ENCODE results near the gene PRKN.

GRCh38 chr6:162260027-162260426 lies 467.5 kb downstream of the PRKN start:
- TF ChIP-seq, protein P1, sequence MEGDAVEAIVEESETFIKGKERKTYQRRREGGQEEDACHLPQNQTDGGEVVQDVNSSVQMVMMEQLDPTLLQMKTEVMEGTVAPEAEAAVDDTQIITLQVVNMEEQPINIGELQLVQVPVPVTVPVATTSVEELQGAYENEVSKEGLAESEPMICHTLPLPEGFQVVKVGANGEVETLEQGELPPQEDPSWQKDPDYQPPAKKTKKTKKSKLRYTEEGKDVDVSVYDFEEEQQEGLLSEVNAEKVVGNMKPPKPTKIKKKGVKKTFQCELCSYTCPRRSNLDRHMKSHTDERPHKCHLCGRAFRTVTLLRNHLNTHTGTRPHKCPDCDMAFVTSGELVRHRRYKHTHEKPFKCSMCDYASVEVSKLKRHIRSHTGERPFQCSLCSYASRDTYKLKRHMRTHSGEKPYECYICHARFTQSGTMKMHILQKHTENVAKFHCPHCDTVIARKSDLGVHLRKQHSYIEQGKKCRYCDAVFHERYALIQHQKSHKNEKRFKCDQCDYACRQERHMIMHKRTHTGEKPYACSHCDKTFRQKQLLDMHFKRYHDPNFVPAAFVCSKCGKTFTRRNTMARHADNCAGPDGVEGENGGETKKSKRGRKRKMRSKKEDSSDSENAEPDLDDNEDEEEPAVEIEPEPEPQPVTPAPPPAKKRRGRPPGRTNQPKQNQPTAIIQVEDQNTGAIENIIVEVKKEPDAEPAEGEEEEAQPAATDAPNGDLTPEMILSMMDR (conservative IDR thresholded peaks at IDR 0.05) = no peak
- TF ChIP-seq ZFX (IDR thresholded peaks at IDR 0.05) = no peak

Data from C4-2B (cell line).